Raji (cell line): ENCODE measurements around the gene LRRTM4.

Experiments used
- POLR2A ChIP-seq: IDR thresholded peaks from 2 replicates; pipeline ENCODE4 v1.6.1; 2011; ENCODE audit warnings: low read depth, low read length, control low read depth; ENCODE audit not compliant: insufficient read depth

Gene LRRTM4

GRCh38 chr2:77008853-77009252 is 513.3 kb downstream of the LRRTM4 start:
- TF ChIP-seq POLR2A, result no peak

GRCh38 chr2:77007686-77008085 is 514.5 kb downstream of the LRRTM4 start:
- TF ChIP-seq POLR2A, result no peak

GRCh38 chr2:77005522-77005921 is 516.7 kb downstream of the LRRTM4 start:
- TF ChIP-seq POLR2A, result no peak

GRCh38 chr2:77001895-77002294 is 520.3 kb downstream of the LRRTM4 start:
- TF ChIP-seq POLR2A, result no peak

- TF ChIP-seq POLR2A, result no peak
These were observed 523.5 kb downstream of the LRRTM4 start for GRCh38 chr2:76998704-76999103.

GRCh38 chr2:76998152-76998551 is 524.0 kb downstream of the LRRTM4 start:
- TF ChIP-seq POLR2A, result no peak

- TF ChIP-seq POLR2A, result no peak
These were observed 524.9 kb downstream of the LRRTM4 start for GRCh38 chr2:76997296-76997695.

- no peak for TF ChIP-seq POLR2A
These were observed 536.6 kb downstream of the LRRTM4 start for GRCh38 chr2:76985387-76986136.

- TF ChIP-seq POLR2A, result no peak
These were observed 537.8 kb downstream of the LRRTM4 start for GRCh38 chr2:76984359-76984758.

GRCh38 chr2:76980067-76980787 is 541.9 kb downstream of the LRRTM4 start:
- no peak for TF ChIP-seq POLR2A

- no peak for TF ChIP-seq POLR2A
These were observed 544.1 kb downstream of the LRRTM4 start for GRCh38 chr2:76977846-76978727.

GRCh38 chr2:76975752-76976151 is 546.4 kb downstream of the LRRTM4 start:
- TF ChIP-seq POLR2A, result no peak

GRCh38 chr2:76973610-76974009 is 548.6 kb downstream of the LRRTM4 start:
- no peak for TF ChIP-seq POLR2A

- TF ChIP-seq POLR2A, result no peak
These were observed 556.4 kb downstream of the LRRTM4 start for GRCh38 chr2:76965772-76966171.

- no peak for TF ChIP-seq POLR2A
These were observed 563.4 kb downstream of the LRRTM4 start for GRCh38 chr2:76958749-76959148.
